ENCODE data around the gene DAPK2. TPM values are rescaled to one million over a fixed set of nuclear protein-coding genes. Genes with fewer than 3 reads are reported as not detected.

Gene DAPK2
- polyA plus RNA-seq, 3 donors from 2014 or later, result 4.5 to 7.3 (median 5.1) TPM

- Mint-ChIP-seq H3K36me3 (peaks cover 3 to 4% (median 3%) of the 10 kb centered on the region in 3 donors), H3K4me3 (no peak overlapping the region), H3K27me3 (ENCODE audit: low read depth in 3 of 3) (peaks cover 0 to 4% (median 3%) of the 10 kb centered on the region in 3 donors), H3K4me1 (peaks cover 13 to 26% of the 10 kb centered on the region in 2 donors), H3K9me3 (no peaks in the 10 kb centered on the region), H3K27ac (no peak overlapping the region)
- DNase-seq, result no peak
Measured at GRCh38 chr15:63922916-63923315, 123.4 kb downstream of the DAPK2 start.

DNA sequence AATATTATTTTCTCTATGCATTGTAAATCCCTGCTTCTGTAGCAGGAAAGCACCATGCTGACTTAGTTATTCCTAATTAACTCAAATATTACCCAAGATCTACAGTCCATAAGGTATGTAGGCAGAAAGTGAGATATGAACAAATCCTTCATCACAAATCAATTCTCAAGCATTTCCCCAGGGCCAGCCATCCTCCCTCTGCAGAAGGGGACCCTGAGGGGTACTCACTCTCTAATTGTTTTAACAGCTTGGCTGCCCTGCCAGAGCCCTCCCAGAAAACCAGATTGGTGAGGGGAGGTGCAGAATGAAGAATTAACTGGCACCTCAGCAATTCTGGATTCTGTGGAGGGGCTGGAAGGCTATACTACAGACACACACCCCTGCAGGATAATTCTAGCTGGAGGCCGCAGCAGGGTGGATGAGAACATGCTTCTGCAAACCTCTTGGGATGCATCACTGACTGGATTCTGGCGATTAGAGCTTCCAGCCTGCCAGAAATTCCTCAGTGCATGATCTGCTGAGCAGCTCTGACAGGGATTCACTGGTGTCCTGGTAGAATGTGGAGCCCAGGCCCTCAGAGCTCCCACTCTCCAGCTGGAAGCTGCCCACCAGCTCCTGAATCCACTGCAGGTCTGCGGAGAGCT, 123.9 kb downstream of the DAPK2 start:
- no peak for DNase-seq
- Mint-ChIP-seq H3K36me3 (peaks cover 3 to 4% (median 3%) of the 10 kb centered on the region in 3 donors), H3K4me1 (peaks cover 13 to 29% of the 10 kb centered on the region in 2 donors), H3K27me3 (ENCODE audit: low read depth in 3 of 3) (peaks cover 0 to 4% (median 4%) of the 10 kb centered on the region in 3 donors), H3K27ac (no peak overlapping the region), H3K9me3 (no peaks in the 10 kb centered on the region), H3K4me3 (no peak overlapping the region)

GRCh38 chr15:63920504-63921175, 125.6 kb downstream of the DAPK2 start:
- Mint-ChIP-seq H3K9me3 (no peaks in the 10 kb centered on the region), H3K27me3 (ENCODE audit: low read depth in 3 of 3) (peaks cover 0 to 4% (median 2%) of the 10 kb centered on the region in 3 donors), H3K4me1 (peaks cover 15 to 29% of the 10 kb centered on the region in 2 donors), H3K27ac (no peak overlapping the region), H3K36me3 (peaks cover 3 to 4% (median 3%) of the 10 kb centered on the region in 3 donors), H3K4me3 (no peak overlapping the region)
- DNase-seq, result no peak

GRCh38 chr15:63918901-63919348, 127.4 kb downstream of the DAPK2 start:
- Mint-ChIP-seq H3K9me3 (no peaks in the 10 kb centered on the region), H3K36me3 (peaks cover 2 to 4% (median 3%) of the 10 kb centered on the region in 3 donors), H3K4me3 (no peak overlapping the region), H3K27ac (no peak overlapping the region), H3K27me3 (ENCODE audit: low read depth in 3 of 3) (peaks cover 0 to 4% (median 2%) of the 10 kb centered on the region in 3 donors), H3K4me1 (peaks cover 15 to 29% of the 10 kb centered on the region in 2 donors)
- DNase-seq, result no peak

GRCh38 chr15:63918317-63918672, 128.0 kb downstream of the DAPK2 start:
- DNase-seq, result no peak
- H3K36me3 Mint-ChIP-seq, result peaks cover 0 to 4% (median 3%) of the 10 kb centered on the region in 3 donors
- H3K4me3 Mint-ChIP-seq, result no peak overlapping the region
- H3K4me1 Mint-ChIP-seq, result peaks cover 15 to 29% of the 10 kb centered on the region in 2 donors
- no peaks in the 10 kb centered on the region for H3K9me3 Mint-ChIP-seq
- peaks cover 0 to 4% (median 2%) of the 10 kb centered on the region in 3 donors for H3K27me3 Mint-ChIP-seq (ENCODE audit: low read depth in 3 of 3)
- no peak overlapping the region for H3K27ac Mint-ChIP-seq

- H3K9me3 Mint-ChIP-seq, result no peaks in the 10 kb centered on the region
- no peak overlapping the region for H3K4me3 Mint-ChIP-seq
- no peak for DNase-seq
- peaks cover 15 to 29% of the 10 kb centered on the region in 2 donors for H3K4me1 Mint-ChIP-seq
- no peak overlapping the region for H3K27ac Mint-ChIP-seq
- peaks cover 0 to 4% (median 2%) of the 10 kb centered on the region in 3 donors for H3K27me3 Mint-ChIP-seq (ENCODE audit: low read depth in 3 of 3)
- H3K36me3 Mint-ChIP-seq, result peaks cover 0 to 4% (median 3%) of the 10 kb centered on the region in 3 donors
Measured at GRCh38 chr15:63917588-63918316, 128.5 kb downstream of the DAPK2 start.

DNA sequence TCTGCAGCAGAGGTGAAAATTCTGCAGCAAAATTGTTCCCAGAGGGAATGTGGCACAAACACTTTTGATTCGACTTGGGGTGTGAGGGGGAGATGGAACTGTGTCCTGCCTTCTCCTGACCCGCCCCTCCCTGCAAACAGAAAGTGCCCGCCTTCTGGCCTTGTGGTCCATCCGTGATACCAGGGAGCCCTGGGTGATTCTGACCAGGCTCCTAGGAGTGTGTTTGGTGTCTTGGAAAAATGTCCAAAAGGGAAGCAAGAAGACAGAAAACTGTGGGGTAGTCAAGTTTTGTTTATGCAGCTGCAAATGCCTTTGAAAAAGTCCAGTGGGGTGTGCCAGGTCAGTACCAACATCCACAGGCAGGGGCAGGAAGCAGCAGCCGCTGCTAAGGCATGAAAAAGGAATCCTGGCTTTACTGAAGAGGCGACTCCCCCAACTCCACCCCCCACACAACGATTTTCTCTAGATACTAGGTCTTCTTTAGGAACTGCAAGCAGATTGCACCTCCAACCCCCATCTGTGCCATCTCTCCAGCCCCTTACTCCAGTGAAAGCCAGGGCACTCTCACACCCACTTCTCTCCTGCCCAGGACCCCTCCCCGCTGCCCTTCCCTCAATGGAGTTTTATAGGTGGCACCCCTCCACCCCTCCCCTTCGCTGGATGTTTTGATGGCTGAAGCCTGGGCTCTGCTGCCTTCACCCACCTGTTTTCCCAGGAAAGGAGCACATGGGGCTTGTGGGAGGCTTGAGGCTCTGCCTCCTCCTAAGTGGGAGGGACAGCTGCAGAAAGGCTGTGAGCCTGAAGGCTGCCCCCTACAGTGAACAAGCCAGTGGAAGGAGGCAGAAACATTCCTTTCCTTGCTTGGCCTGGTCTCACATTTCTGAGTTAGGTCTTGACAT, 130.2 kb downstream of the DAPK2 start:
- peaks cover 15 to 28% of the 10 kb centered on the region in 2 donors for H3K4me1 Mint-ChIP-seq
- H3K36me3 Mint-ChIP-seq, result peaks cover 0 to 4% (median 0%) of the 10 kb centered on the region in 3 donors
- no peak overlapping the region for H3K4me3 Mint-ChIP-seq
- no peaks in the 10 kb centered on the region for H3K9me3 Mint-ChIP-seq
- peaks cover 0 to 4% (median 2%) of the 10 kb centered on the region in 3 donors for H3K27me3 Mint-ChIP-seq (ENCODE audit: low read depth in 3 of 3)
- H3K27ac Mint-ChIP-seq, result peak overlapping the region in 1 of 6 donors; percentile 17
- DNase-seq, result no peak

- Mint-ChIP-seq H3K9me3 (no peaks in the 10 kb centered on the region), H3K27ac (no peak overlapping the region), H3K4me1 (peaks cover 9 to 21% of the 10 kb centered on the region in 2 donors), H3K4me3 (no peak overlapping the region), H3K36me3 (peaks cover 0 to 4% (median 0%) of the 10 kb centered on the region in 3 donors), H3K27me3 (ENCODE audit: low read depth in 3 of 3) (peaks cover 0 to 4% (median 2%) of the 10 kb centered on the region in 3 donors)
- DNase-seq, result no peak
Measured at GRCh38 chr15:63915209-63915872, 130.9 kb downstream of the DAPK2 start.

- H3K9me3 Mint-ChIP-seq, result no peaks in the 10 kb centered on the region
- peaks cover 0 to 6% (median 2%) of the 10 kb centered on the region in 3 donors for H3K27me3 Mint-ChIP-seq (ENCODE audit: low read depth in 3 of 3)
- H3K36me3 Mint-ChIP-seq, result peaks cover 0 to 4% (median 0%) of the 10 kb centered on the region in 3 donors
- no peak for DNase-seq
- H3K27ac Mint-ChIP-seq, result no peak overlapping the region
- peaks cover 5 to 15% of the 10 kb centered on the region in 2 donors for H3K4me1 Mint-ChIP-seq
- no peak overlapping the region for H3K4me3 Mint-ChIP-seq
Measured at GRCh38 chr15:63913786-63914315, 132.4 kb downstream of the DAPK2 start.

GRCh38 chr15:63913336-63913735, 132.9 kb downstream of the DAPK2 start:
- peaks cover 0 to 4% (median 0%) of the 10 kb centered on the region in 3 donors for H3K36me3 Mint-ChIP-seq
- H3K27ac Mint-ChIP-seq, result no peak overlapping the region
- peaks cover 10 to 19% of the 10 kb centered on the region in 2 donors for H3K4me1 Mint-ChIP-seq
- H3K9me3 Mint-ChIP-seq, result no peaks in the 10 kb centered on the region
- H3K27me3 Mint-ChIP-seq (ENCODE audit: low read depth in 3 of 3), result peaks cover 0 to 6% (median 2%) of the 10 kb centered on the region in 3 donors
- no peak for DNase-seq
- H3K4me3 Mint-ChIP-seq, result no peak overlapping the region

DNA sequence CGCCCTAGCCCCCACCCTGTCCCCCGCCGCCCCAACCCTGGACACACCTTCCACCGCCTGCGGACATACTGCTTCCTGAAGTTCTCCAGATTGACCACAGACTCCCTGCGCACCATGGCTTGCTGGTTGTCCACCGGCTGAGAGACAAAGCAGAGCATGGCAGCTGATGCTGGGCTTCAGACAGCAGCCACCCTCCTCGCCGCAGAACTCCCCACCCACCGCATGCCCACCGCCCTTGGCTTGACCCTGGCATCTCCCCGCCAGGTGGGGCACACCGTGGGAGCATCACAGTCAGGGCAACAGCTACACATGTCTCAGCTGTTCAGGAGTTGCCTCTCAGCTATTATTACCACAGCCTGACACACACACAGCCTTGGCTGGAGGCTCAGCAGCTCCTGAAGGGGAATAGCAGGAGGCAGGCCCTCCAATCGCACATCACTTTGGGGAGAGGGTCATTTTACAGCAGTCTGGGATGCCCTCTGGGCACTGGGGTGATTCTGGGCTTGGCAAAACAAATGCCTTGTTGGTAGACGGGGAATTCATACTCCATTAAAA, 134.1 kb downstream of the DAPK2 start:
- H3K4me1 Mint-ChIP-seq, result peaks cover 18 to 27% of the 10 kb centered on the region in 2 donors
- H3K27ac Mint-ChIP-seq, result peak overlapping the region in 1 of 6 donors; percentile 30
- no peak for DNase-seq
- H3K4me3 Mint-ChIP-seq, result no peak overlapping the region
- H3K27me3 Mint-ChIP-seq (ENCODE audit: low read depth in 3 of 3), result peaks cover 0 to 2% (median 0%) of the 10 kb centered on the region in 3 donors
- no peaks in the 10 kb centered on the region for H3K9me3 Mint-ChIP-seq
- H3K36me3 Mint-ChIP-seq, result peaks cover 0 to 4% (median 0%) of the 10 kb centered on the region in 3 donors

DNA sequence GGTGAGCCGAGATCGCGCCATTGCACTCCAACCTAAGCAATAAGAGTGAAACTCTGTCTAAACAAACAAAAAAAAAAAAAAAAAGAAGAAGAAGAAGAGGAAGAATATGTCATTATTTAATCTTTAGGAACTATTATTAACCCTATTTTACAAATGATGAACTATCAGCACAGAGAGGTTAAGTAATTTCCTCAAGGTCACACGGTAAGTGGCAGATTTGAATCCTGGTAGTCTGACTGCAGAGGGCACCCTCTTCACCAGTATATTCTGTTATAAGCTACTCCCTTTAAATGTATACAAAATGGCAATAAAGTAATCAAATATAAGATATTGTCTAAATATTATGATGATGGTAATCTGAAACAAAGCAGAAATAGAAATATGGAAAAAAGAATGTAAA, 135.1 kb downstream of the DAPK2 start:
- no peak overlapping the region for H3K4me3 Mint-ChIP-seq
- H3K36me3 Mint-ChIP-seq, result no peaks in the 10 kb centered on the region
- H3K9me3 Mint-ChIP-seq, result no peaks in the 10 kb centered on the region
- H3K27me3 Mint-ChIP-seq (ENCODE audit: low read depth in 3 of 3), result peaks cover 0 to 2% (median 0%) of the 10 kb centered on the region in 3 donors
- no peak overlapping the region for H3K27ac Mint-ChIP-seq
- H3K4me1 Mint-ChIP-seq, result peaks cover 26 to 36% of the 10 kb centered on the region in 2 donors
- no peak for DNase-seq
